Liver (tissue), 9 donors: Measurements from ENCODE around the gene PARD6B. TPM values are rescaled to one million over a fixed set of nuclear protein-coding genes. Genes with fewer than 3 reads are reported as not detected.
"Not testable (repeated sequence)": the region's sequence is repeated elsewhere in the genome, so short reads cannot be mapped to it uniquely, and the experiment has no call there.

Experiments used
- DNase-seq: peaks from one replicate; pipeline ENCODE4 v3.0.0-alpha.2; 2017; ENCODE audit warnings: low spot score
- H3K27ac ChIP-seq, 2 donors: one replicate each; pipeline ENCODE4 v1.7.0; 2013; ENCODE audit warnings: inconsistent platforms in 2 of 2, low read length in 2 of 2, control low read depth in 1 of 2, low read depth in 1 of 2, mild to moderate bottlenecking in 1 of 2
- H3K27me3 ChIP-seq, 4 donors: one replicate each; pipeline versions ENCODE4 v1.6.1 to v1.7.0; 2013; ENCODE audit warnings: low read length in 3 of 4, inconsistent platforms in 1 of 4, mild to moderate bottlenecking in 1 of 4, moderate library complexity in 1 of 4; ENCODE audit not compliant: control insufficient read depth in 4 of 4, insufficient read depth in 4 of 4
- H3K36me3 ChIP-seq, 4 donors: one replicate each; pipeline versions ENCODE4 v1.6.1 to v1.7.0; 2013; ENCODE audit warnings: low read length in 3 of 4, mild to moderate bottlenecking in 3 of 4, low read depth in 1 of 4, moderate library complexity in 1 of 4; ENCODE audit not compliant: control insufficient read depth in 4 of 4, insufficient read depth in 3 of 4
- H3K4me1 ChIP-seq, 4 donors: one replicate each; pipeline versions ENCODE4 v1.6.1 to v1.7.0; 2013; ENCODE audit warnings: low read length in 3 of 4, mild to moderate bottlenecking in 3 of 4, moderate library complexity in 1 of 4; ENCODE audit not compliant: control insufficient read depth in 4 of 4, insufficient read depth in 4 of 4
- H3K4me3 ChIP-seq, 3 donors: one replicate each; pipeline versions ENCODE4 v1.6.1 to v1.7.0; 2013; ENCODE audit warnings: low read length in 3 of 3, control low read depth in 1 of 3, low read depth in 1 of 3, mild to moderate bottlenecking in 1 of 3
- H3K9ac ChIP-seq, 2 donors: one replicate each; pipeline ENCODE4 v1.7.0; 2013; ENCODE audit warnings: low read length in 2 of 2, mild to moderate bottlenecking in 2 of 2, moderate library complexity in 2 of 2, control low read depth in 1 of 2, low read depth in 1 of 2
- H3K9me3 ChIP-seq, 4 donors: one replicate each; pipeline versions ENCODE4 v1.6.1 to v1.7.0; 2013; ENCODE audit warnings: low read length in 3 of 4; ENCODE audit not compliant: control insufficient read depth in 4 of 4
- JUND ChIP-seq, 2 donors: IDR thresholded peaks; 2 replicates each; pipeline ENCODE4 v1.6.1; 2016; ENCODE audit warnings: antibody characterized with exemption in 2 of 2
- RAD21 ChIP-seq, 2 donors: IDR thresholded peaks; 2 replicates each; pipeline ENCODE4 v1.6.1; 2016; ENCODE audit warnings: antibody characterized with exemption in 2 of 2, mild to moderate bottlenecking in 2 of 2
- RXRA ChIP-seq, 2 donors: IDR thresholded peaks; 2 replicates each; pipeline ENCODE4 v1.6.1; 2017 to 2018; ENCODE audit warnings: antibody characterized with exemption in 2 of 2, mild to moderate bottlenecking in 1 of 2
- TAF1 ChIP-seq: conservative IDR thresholded peaks from 2 replicates; pipeline ENCODE4 v1.6.1; 2016; ENCODE audit warnings: antibody characterized with exemption, mild to moderate bottlenecking
- whole genome bisulfite sequencing: extraction: QIAGEN DNeasy Blood & Tissue Kit; methylation state at CpG from one replicate; pipeline ENCODE4 v1.1.7; 2013; 5-methylcytosine and 5-hydroxymethylcytosine counted together
- polyA plus RNA-seq, 2 donors: library from polyadenylated mRNA; stranded (reverse) in 1 of 2; unstranded in 1 of 2; fragments of 200-250 nt in 1 of 2; fragments of >200 nt in 1 of 2; fragmentation: Nextera tagmentation in 1 of 2; extraction: Ambion mirVana in 1 of 2; gene quantifications; one replicate each; pipeline versions ENCODE4 v1.2.1 to v1.2.3, GENCODE V29; 2013 to 2015
- total RNA-seq, 2 donors: library from RNA; depleted of rRNA; stranded (reverse); fragments of >200 nt; gene quantifications; one replicate each; pipeline ENCODE4 v1.2.3, GENCODE V29; 2014
- TF ChIP-seq, protein P1 (sequence below): fragments of 150-350 bp; IDR thresholded peaks from 2 replicates; pipeline ENCODE4 v1.5.1; 2017; ENCODE audit warnings: improper control_type of control experiment, low read depth, low read length; ENCODE audit not compliant: missing input control
- TF ChIP-seq, protein P2 (sequence below): IDR thresholded peaks from 2 replicates; pipeline ENCODE4 v1.6.1; 2016; ENCODE audit warnings: antibody characterized with exemption
- TF ChIP-seq, protein P3 (sequence below): IDR thresholded peaks from 2 replicates; pipeline ENCODE4 v1.6.1; 2016; ENCODE audit warnings: antibody characterized with exemption
- TF ChIP-seq, protein P4 (sequence below): IDR thresholded peaks from 2 replicates; pipeline ENCODE4 v1.6.1; 2016; ENCODE audit warnings: antibody characterized with exemption, mild to moderate bottlenecking
- donor health status: healthy.
- donor health status: healthy.
- donor health status: healthy.
- donor health status: healthy.
- donor health status: healthy.

PARD6B gene
- total and polyA plus RNA-seq, 4 donors, result 1.2 to 8.8 (median 5.9) TPM

DNA sequence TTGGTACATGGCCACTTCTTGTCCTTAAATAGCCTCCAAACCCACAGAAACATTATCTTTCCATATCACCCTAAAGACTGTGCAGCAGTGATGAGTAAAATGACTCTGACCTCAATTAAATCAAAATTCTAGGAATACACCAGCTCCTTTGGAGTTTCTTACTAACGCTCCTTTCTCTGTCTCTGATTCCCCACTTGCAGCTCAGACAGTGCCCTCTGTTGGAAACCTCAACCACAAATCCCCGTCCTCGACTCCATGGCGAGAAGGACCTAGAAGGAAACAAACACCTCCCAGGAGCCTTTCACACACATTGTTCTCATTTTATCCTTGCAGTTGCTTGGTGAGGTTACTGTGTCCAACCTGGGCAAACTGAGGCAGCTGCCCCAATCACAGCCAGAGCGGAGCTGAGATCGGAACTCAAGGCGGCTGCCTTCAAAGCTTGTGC lies 17.7 kb upstream of the PARD6B start:
- TF ChIP-seq, protein P1, sequence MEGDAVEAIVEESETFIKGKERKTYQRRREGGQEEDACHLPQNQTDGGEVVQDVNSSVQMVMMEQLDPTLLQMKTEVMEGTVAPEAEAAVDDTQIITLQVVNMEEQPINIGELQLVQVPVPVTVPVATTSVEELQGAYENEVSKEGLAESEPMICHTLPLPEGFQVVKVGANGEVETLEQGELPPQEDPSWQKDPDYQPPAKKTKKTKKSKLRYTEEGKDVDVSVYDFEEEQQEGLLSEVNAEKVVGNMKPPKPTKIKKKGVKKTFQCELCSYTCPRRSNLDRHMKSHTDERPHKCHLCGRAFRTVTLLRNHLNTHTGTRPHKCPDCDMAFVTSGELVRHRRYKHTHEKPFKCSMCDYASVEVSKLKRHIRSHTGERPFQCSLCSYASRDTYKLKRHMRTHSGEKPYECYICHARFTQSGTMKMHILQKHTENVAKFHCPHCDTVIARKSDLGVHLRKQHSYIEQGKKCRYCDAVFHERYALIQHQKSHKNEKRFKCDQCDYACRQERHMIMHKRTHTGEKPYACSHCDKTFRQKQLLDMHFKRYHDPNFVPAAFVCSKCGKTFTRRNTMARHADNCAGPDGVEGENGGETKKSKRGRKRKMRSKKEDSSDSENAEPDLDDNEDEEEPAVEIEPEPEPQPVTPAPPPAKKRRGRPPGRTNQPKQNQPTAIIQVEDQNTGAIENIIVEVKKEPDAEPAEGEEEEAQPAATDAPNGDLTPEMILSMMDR, result peak; percentile 38
- TF ChIP-seq RXRA (IDR thresholded peaks at IDR 0.05) (peak in 1 of 2 donors; percentile 8), RAD21 (IDR thresholded peaks at IDR 0.05) (peak; percentile 75 to 81), TAF1 (no peak)
- TF ChIP-seq, protein P2, sequence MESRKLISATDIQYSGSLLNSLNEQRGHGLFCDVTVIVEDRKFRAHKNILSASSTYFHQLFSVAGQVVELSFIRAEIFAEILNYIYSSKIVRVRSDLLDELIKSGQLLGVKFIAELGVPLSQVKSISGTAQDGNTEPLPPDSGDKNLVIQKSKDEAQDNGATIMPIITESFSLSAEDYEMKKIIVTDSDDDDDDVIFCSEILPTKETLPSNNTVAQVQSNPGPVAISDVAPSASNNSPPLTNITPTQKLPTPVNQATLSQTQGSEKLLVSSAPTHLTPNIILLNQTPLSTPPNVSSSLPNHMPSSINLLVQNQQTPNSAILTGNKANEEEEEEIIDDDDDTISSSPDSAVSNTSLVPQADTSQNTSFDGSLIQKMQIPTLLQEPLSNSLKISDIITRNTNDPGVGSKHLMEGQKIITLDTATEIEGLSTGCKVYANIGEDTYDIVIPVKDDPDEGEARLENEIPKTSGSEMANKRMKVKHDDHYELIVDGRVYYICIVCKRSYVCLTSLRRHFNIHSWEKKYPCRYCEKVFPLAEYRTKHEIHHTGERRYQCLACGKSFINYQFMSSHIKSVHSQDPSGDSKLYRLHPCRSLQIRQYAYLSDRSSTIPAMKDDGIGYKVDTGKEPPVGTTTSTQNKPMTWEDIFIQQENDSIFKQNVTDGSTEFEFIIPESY, result no peak
- TF ChIP-seq, protein P3, sequence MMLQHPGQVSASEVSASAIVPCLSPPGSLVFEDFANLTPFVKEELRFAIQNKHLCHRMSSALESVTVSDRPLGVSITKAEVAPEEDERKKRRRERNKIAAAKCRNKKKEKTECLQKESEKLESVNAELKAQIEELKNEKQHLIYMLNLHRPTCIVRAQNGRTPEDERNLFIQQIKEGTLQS, result no peak
- Histone ChIP-seq H3K4me3 (no peak overlapping the region), H3K9me3 (no peaks in the 10 kb centered on the region), H3K36me3 (no peaks in the 10 kb centered on the region), H3K9ac (no peak overlapping the region), H3K27ac (no peak overlapping the region), H3K27me3 (no peaks in the 10 kb centered on the region), H3K4me1 (peaks cover 0 to 5% (median 3%) of the 10 kb centered on the region in 4 donors)
- WGBS, result 63% methylated on average over 7 of the region's 7 CpGs
- DNase-seq, result no peak

DNA sequence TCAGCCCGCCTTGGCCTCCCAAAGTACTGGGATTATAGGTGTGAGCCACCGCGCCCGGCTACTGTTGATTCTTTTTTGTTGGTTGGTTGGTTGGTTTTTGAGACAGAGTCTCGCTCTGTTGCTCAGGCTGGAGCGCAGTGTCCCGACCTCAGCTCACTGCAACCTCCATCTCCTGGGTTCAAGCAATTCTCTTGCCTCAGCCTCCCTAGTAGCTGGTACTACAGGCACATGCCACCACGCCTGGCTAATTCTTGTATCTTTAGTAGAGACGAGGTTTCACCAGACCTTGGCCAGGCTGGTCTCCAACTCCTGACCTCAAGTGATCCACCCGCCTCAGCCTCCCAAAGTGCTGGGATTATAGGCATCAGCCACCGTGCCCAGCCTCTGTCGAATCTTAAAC lies 17.0 kb upstream of the PARD6B start:
- H3K4me1 ChIP-seq, H3K27ac ChIP-seq, H3K4me3 ChIP-seq, H3K9me3 ChIP-seq, DNase-seq, H3K36me3 ChIP-seq, H3K9ac ChIP-seq, H3K27me3 ChIP-seq: not testable (repeated sequence)
- 95% methylated on average over 12 of the region's 12 CpGs for WGBS

DNA sequence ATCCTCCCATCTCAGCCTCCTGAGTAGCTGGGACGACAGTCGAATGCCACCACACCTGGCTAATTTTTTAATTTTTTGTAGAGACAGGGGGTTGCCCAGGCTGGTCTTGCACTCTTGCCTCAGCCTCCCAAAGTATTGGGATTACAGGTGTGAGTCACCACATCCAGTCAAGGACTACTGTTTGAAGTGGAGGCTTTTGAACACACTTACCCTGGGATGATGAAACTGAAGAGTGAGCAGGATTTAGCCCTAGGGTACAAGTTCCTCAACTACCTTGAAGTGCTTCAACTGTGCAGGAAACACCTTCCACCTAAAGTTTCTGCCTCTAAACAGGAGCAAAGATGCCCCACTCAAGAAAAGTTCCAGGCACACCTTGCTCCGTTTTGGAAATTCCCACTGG lies 15.7 kb upstream of the PARD6B start:
- Histone ChIP-seq H3K27ac (no peak overlapping the region), H3K9me3 (no peaks in the 10 kb centered on the region), H3K9ac (no peak overlapping the region), H3K4me1 (peaks cover 0 to 5% (median under 1%) of the 10 kb centered on the region in 4 donors), H3K27me3 (no peaks in the 10 kb centered on the region), H3K4me3 (no peak overlapping the region), H3K36me3 (no peaks in the 10 kb centered on the region)
- DNase-seq, result no peak
- WGBS, result 90% methylated on average over 3 of the region's 3 CpGs
- no peak for TF ChIP-seq JUND (IDR thresholded peaks at IDR 0.05)
- TF ChIP-seq, protein P4, sequence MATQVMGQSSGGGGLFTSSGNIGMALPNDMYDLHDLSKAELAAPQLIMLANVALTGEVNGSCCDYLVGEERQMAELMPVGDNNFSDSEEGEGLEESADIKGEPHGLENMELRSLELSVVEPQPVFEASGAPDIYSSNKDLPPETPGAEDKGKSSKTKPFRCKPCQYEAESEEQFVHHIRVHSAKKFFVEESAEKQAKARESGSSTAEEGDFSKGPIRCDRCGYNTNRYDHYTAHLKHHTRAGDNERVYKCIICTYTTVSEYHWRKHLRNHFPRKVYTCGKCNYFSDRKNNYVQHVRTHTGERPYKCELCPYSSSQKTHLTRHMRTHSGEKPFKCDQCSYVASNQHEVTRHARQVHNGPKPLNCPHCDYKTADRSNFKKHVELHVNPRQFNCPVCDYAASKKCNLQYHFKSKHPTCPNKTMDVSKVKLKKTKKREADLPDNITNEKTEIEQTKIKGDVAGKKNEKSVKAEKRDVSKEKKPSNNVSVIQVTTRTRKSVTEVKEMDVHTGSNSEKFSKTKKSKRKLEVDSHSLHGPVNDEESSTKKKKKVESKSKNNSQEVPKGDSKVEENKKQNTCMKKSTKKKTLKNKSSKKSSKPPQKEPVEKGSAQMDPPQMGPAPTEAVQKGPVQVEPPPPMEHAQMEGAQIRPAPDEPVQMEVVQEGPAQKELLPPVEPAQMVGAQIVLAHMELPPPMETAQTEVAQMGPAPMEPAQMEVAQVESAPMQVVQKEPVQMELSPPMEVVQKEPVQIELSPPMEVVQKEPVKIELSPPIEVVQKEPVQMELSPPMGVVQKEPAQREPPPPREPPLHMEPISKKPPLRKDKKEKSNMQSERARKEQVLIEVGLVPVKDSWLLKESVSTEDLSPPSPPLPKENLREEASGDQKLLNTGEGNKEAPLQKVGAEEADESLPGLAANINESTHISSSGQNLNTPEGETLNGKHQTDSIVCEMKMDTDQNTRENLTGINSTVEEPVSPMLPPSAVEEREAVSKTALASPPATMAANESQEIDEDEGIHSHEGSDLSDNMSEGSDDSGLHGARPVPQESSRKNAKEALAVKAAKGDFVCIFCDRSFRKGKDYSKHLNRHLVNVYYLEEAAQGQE, result no peak
